Activated CD4-positive, alpha-beta memory T cell treated with anti-CD3 and anti-CD28 coated beads, Interleukin-2, amount 10 ng/mL, durations not matched to agents 7 days and 5 days (primary cell): ENCODE results near the gene AQP9. TPM values are rescaled to one million over a fixed set of nuclear protein-coding genes. Genes with fewer than 3 reads are reported as not detected.
A peak's percentile ranks its signal among the peaks of the same experiment; 100 is the strongest.
"Not testable (repeated sequence)": the region's sequence is repeated elsewhere in the genome, so short reads cannot be mapped to it uniquely, and the experiment has no call there.

Experiments
- CTCF ChIA-PET: fragments of 350-600 bp; sonication (Branson Sonifier 250); formaldehyde crosslinking; loops from one replicate; lab custom pipeline; 2021; ENCODE audit warnings: antibody characterized with exemption, inconsistent platforms; lab: Charles Lee
- POLR2A ChIA-PET: fragments of 350-600 bp; sonication (Branson Sonifier 250); formaldehyde crosslinking; loops from one replicate; lab custom pipeline; 2021; ENCODE audit warnings: antibody characterized with exemption; lab: Charles Lee
- DNase-seq: peaks from one replicate; pipeline ENCODE4 v3.0.0-alpha.2; 2020
- H3K27ac Mint-ChIP-seq: one replicate; pipeline ENCODE4 v1.8.0; 2021; ENCODE audit warnings: mild to moderate bottlenecking, mixed read lengths
- H3K27me3 Mint-ChIP-seq: one replicate; pipeline ENCODE4 v1.8.0; 2021; ENCODE audit warnings: mixed read lengths
- H3K36me3 Mint-ChIP-seq: one replicate; pipeline ENCODE4 v1.8.0; 2021; ENCODE audit warnings: low read depth, mixed read lengths
- H3K4me1 Mint-ChIP-seq: one replicate; pipeline ENCODE4 v1.8.0; 2021; ENCODE audit warnings: mixed read lengths
- H3K4me3 Mint-ChIP-seq: one replicate; pipeline ENCODE4 v1.8.0; 2021; ENCODE audit warnings: mild to moderate bottlenecking, mixed read lengths
- H3K9me3 Mint-ChIP-seq: one replicate; pipeline ENCODE4 v1.8.0; 2021; ENCODE audit warnings: mixed read lengths
- total RNA-seq, 2 experiments: library from RNA; stranded (reverse); gene quantifications; one replicate each; pipeline ENCODE4 v1.2.3, GENCODE V29; 2021

The AQP9 gene
- total RNA-seq, 2 experiments from 2014 or later, result not detected

DNA sequence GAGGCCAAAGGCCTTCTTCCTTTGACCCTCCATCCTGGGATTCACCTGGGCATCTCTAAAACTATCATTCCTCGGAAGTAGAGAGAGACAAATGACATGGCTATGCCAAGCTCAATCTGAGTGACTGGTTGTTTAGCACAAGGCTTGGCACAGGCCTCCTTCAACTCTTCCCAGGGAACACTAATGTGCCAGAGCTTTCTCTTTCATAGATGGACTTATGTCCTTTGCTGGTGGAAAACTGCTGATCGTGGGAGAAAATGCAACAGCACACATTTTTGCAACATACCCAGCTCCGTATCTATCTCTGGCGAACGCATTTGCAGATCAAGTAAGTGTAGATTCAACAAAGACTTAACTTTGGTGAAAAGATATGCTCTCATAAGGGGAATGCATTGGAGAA, 36.5 kb downstream of the AQP9 start:
- H3K27ac Mint-ChIP-seq, result no peak overlapping the region
- no peaks in the 10 kb centered on the region for H3K9me3 Mint-ChIP-seq
- POLR2A ChIA-PET, result interaction anchor here (0.8 kb wide), 1 partner anchor 20 kb away, joined by 3 read pairs; no protein-coding TSS in a partner anchor
- H3K36me3 Mint-ChIP-seq, result no peaks in the 10 kb centered on the region
- no peak for DNase-seq
- no peak overlapping the region for H3K4me3 Mint-ChIP-seq
- peaks cover 12% of the 10 kb centered on the region for H3K27me3 Mint-ChIP-seq
- CTCF ChIA-PET, result no interaction called here
- H3K4me1 Mint-ChIP-seq, result no peaks in the 10 kb centered on the region

DNA sequence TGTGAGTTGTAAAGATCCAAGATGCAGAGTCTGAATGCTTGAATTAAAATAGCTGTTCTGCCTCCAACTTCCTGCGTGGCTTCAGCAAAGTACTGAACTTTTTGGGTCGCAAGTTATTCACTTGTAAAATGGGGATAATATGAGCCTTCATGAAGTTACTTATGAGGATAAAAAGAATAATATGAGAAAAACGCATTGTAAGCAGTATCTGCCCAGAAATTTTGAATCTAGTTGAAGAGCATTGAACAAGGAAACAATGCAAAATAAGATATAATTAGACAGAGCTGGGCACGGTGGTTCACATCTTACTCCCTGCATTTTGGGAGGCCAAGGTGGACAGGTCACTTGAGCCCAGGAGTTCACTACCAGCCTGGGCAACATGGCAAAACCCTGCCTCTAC, 37.8 kb downstream of the AQP9 start:
- CTCF ChIA-PET, result no interaction called here
- Mint-ChIP-seq H3K9me3 (no peaks in the 10 kb centered on the region), H3K4me1 (no peaks in the 10 kb centered on the region), H3K4me3 (no peak overlapping the region), H3K27ac (no peak overlapping the region), H3K36me3 (no peaks in the 10 kb centered on the region), H3K27me3 (peaks cover 12% of the 10 kb centered on the region)
- no peak for DNase-seq
- POLR2A ChIA-PET, result no interaction called here

DNA sequence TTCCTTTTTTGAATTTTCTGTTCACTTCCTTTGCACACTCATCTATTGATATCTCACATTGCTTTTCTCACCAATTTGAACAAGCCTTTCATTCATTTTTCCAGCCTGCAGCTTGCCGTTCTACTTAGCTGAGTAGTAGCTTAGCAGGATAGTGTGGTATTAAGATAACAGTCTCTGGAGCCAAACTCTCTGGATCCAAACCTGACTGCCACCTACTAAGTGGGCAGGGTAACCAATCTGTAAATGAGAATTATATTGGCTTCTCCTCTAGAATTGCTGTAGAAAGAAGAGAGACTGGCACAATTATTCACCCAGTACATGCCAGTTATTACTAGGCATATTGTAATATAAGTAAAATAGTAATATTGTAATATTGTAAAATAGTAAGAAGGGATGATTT, 40.5 kb downstream of the AQP9 start:
- no peaks in the 10 kb centered on the region for H3K4me1 Mint-ChIP-seq
- ChIA-PET CTCF (no interaction called here), POLR2A (no interaction called here)
- no peaks in the 10 kb centered on the region for H3K9me3 Mint-ChIP-seq
- DNase-seq, result no peak
- no peak overlapping the region for H3K27ac Mint-ChIP-seq
- H3K4me3 Mint-ChIP-seq, result no peak overlapping the region
- no peaks in the 10 kb centered on the region for H3K36me3 Mint-ChIP-seq
- peaks cover 25% of the 10 kb centered on the region for H3K27me3 Mint-ChIP-seq

DNA sequence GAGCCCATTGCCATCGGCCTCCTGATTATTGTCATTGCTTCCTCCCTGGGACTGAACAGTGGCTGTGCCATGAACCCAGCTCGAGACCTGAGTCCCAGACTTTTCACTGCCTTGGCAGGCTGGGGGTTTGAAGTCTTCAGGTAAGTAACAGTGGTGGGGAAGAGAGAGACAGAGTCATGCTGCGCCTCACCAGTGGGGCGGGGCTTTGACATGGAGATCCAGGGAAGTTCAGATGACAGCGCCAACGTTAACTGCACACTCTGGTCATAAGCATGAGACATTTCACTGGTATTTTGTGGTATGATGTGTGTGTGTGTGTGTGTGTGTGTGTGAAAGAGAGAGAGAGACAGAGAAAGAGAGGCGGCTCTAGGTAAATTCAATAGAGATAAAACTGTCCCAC, 41.0 kb downstream of the AQP9 start:
- Mint-ChIP-seq H3K36me3 (no peaks in the 10 kb centered on the region), H3K27me3 (peaks cover 25% of the 10 kb centered on the region), H3K27ac (no peak overlapping the region), H3K4me3 (no peak overlapping the region), H3K9me3 (no peaks in the 10 kb centered on the region), H3K4me1 (no peaks in the 10 kb centered on the region)
- no peak for DNase-seq
- POLR2A ChIA-PET, result no interaction called here
- CTCF ChIA-PET, result no interaction called here

DNA sequence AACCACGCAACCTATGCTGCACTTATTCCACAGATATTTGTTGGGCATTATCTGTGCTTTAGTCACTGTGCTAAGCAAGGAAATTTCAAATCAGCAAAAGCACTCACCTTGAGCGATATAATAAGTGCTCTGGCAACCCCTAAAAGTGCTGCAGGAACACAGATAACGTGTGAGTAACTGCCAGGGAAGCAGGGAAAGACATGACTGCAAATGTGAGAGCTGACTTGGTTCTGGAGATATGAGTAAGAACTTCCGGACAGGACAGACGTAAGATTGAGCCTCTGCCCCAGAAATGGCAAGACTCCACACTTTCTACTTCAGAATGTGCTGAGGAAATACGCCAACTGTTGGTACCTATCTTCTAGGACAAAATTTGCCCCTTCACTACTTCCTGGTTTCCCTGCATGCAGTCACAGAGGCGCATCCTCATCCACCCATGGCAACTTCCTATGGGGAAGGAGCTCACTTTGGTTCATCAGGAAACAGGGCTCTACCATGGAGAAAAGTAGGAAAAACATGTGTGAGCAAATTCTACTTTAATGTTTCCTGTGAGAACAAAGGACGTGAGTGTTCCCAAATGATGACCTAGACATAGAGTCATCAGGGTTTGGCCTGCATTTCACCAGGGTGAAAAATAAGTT, 41.7 kb downstream of the AQP9 start:
- Mint-ChIP-seq H3K9me3 (no peaks in the 10 kb centered on the region), H3K27me3 (peaks cover 25% of the 10 kb centered on the region), H3K4me3 (no peak overlapping the region), H3K36me3 (no peaks in the 10 kb centered on the region), H3K27ac (no peak overlapping the region), H3K4me1 (no peaks in the 10 kb centered on the region)
- CTCF ChIA-PET, result no interaction called here
- no peak for DNase-seq
- POLR2A ChIA-PET, result no interaction called here

DNA sequence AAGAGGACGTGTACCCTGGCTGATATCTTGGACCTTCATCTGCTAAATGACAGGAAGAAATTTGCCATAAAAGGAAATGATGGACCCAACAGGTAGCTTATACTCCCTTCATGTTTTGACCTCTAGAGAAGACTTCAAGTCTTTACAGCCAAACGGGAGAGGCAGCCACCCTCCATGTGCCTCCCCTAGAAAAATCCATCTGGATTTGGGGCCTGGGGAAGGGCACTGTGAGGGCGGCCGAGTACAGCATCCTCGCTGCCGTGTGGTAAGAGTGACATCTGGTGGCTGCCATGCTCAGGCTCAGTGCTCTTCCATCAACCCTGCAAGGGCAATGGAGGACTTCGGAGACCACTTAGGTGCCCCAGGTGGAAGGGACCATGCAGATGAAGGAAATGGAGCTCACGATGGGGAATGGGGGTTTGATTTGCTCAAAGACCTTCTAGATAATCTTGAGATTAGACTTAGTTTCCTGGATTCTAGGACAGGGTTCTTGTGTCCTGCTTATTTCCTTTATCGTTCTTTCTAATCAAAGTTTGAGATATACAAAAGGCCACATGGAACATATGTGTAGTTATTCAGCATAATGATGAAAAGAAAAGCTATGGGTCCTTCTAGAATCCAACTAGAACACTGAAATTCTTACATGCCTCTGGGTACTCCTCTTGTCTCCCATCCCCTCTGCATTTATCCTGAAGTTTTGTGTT, 44.4 kb downstream of the AQP9 start:
- CTCF ChIA-PET, result interaction anchor here (1.1 to 1.3 kb wide), 3 partner anchors 12 to 112 kb away, joined by 3 to 4 read pairs (median 3); no protein-coding TSS in a partner anchor

DNA sequence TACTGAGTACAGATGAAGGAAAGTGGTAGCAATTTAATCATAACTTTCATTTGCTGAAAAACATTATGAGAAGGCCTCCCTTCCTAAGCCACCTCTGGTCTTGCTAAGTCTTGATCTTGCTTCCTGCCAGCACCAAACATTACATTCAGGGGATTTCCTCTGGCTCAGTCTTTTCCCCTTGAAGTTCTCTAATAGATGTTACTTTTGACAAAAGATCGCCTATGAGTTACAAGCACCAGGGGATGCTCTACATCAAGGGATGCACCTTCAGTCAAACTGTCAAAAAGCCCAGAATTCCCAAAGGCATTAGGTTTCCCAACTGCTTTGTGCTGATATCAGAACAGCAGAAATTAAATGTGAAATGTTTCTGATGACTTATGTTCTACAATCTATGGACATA, 47.3 kb downstream of the AQP9 start:
- no peaks in the 10 kb centered on the region for H3K9me3 Mint-ChIP-seq
- peaks cover 30% of the 10 kb centered on the region for H3K27me3 Mint-ChIP-seq
- no peaks in the 10 kb centered on the region for H3K4me1 Mint-ChIP-seq
- ChIA-PET CTCF (no interaction called here), POLR2A (no interaction called here)
- H3K36me3 Mint-ChIP-seq, result no peaks in the 10 kb centered on the region
- DNase-seq, result no peak
- H3K27ac Mint-ChIP-seq, result no peak overlapping the region
- H3K4me3 Mint-ChIP-seq, result no peak overlapping the region

More for the DNA sequence above, 44.4 kb downstream of the AQP9 start:
- Mint-ChIP-seq H3K27ac (no peak overlapping the region), H3K36me3 (no peaks in the 10 kb centered on the region), H3K4me3 (no peak overlapping the region), H3K9me3 (no peaks in the 10 kb centered on the region), H3K27me3 (peaks cover 27% of the 10 kb centered on the region), H3K4me1 (no peaks in the 10 kb centered on the region)
- POLR2A ChIA-PET, result no interaction called here
- peak; percentile 28 for DNase-seq

DNA sequence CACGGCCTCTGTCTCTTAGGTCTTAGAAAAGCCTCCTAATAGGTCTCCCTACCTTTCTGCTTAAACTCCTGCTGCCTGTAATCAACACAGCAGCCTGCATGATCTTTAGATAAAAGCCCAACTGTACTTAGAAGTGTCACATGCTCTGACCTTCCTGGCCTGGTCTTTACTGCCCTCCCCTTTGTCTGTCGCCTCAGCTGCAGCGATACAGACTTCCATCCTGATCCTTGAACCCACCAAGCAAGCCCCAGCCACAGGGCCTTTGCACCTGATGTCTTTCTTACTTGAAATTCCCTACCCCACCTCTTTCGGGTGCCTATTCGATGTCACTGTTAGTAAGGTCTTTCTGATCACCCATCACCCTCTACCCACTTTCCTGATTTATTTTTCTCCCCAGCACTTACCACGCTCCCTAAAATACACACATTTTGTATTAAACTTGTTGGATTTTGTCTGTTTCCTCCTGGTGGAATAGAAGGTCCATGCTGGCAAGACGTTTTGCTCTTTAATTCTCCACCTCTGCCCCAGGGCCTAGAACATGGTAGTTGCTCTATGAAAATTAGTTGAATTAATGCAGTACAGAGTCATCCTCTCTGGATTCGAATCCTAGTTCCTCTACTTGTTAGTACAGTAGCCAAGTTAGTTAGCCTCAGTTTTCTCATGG, 51.1 kb downstream of the AQP9 start:
- Mint-ChIP-seq H3K4me3 (no peak overlapping the region), H3K9me3 (no peaks in the 10 kb centered on the region), H3K4me1 (no peaks in the 10 kb centered on the region), H3K27ac (no peak overlapping the region), H3K36me3 (no peaks in the 10 kb centered on the region), H3K27me3 (peaks cover 26% of the 10 kb centered on the region)
- CTCF ChIA-PET, result no interaction called here
- no peak for DNase-seq
- POLR2A ChIA-PET, result no interaction called here

DNA sequence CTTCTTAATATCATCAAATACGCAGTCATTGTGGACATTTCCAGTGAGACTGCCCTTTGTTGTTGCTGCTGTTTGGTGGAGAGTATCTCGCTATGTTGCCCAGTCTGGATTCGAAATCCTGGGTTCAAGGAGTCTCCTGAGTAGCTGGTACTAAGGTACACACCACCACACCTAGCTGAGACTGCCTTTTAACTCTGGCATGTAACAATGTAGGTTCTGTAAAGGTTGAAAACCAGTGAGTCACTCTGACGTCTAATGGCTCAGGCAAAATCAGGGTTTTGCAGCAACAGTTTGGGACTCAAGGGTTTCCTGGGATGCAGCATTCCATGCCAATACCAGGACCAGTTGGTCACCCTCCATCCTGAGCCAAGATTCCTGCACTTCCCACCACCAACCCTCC, 52.2 kb downstream of the AQP9 start:
- Mint-ChIP-seq H3K36me3 (no peaks in the 10 kb centered on the region), H3K4me1 (no peaks in the 10 kb centered on the region), H3K4me3 (no peak overlapping the region), H3K27ac (no peak overlapping the region), H3K27me3 (peaks cover 33% of the 10 kb centered on the region), H3K9me3 (no peaks in the 10 kb centered on the region)
- ChIA-PET POLR2A (no interaction called here), CTCF (interaction anchor here (1.4 kb wide), 1 partner anchor 120 kb away, joined by 3 read pairs; no protein-coding TSS in a partner anchor)
- DNase-seq, result no peak

DNA sequence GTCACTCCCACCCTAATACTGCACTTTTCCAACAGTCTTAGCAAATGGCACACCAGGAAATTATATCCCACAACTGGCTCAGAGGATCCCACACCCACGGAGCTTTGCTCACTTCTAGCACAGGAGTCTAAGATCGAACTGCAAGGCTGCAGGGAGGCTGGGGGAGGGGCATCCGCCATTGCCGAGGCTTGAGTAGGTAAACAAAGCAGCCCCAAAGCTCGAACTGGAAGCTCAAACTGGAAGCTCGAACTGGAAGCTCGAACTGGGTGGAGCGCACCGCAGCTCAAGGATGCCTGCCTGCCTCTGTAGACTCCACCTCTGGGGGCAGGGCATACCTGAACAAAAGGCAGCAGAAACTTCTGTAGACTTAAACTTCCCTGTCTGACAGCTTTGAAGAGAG, 55.5 kb downstream of the AQP9 start:
- CTCF ChIA-PET, result interaction anchor here (0.8 kb wide), 1 partner anchor 11 kb away, joined by 3 read pairs; no protein-coding TSS in a partner anchor
- H3K4me3 Mint-ChIP-seq, H3K27ac Mint-ChIP-seq, H3K4me1 Mint-ChIP-seq, H3K36me3 Mint-ChIP-seq, POLR2A ChIA-PET, H3K9me3 Mint-ChIP-seq, DNase-seq: not testable (repeated sequence)
- H3K27me3 Mint-ChIP-seq, result peaks cover 45% of the 10 kb centered on the region

DNA sequence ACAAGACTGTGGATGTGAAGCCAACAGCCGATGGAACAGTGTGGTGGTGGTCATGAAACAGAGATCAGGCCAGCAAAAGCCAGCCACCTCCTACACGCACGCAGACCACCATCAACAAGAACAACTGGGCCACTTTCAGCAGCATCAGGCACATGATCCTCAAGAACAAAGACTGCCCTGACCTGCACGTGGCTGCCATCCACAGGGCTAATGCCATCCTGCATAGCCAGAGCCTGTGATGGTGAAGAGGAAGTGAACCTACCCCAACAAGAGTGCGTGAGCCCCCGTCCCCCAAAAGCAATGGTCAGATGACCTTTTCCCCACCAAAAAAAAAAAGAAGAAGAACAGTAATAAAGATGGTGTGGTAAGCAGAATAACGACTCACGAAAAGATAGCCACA, 62.6 kb downstream of the AQP9 start:
- Mint-ChIP-seq H3K9me3 (no peaks in the 10 kb centered on the region), H3K27me3 (peaks cover 32% of the 10 kb centered on the region), H3K4me1 (no peaks in the 10 kb centered on the region), H3K4me3 (no peak overlapping the region), H3K36me3 (no peaks in the 10 kb centered on the region), H3K27ac (no peak overlapping the region)
- ChIA-PET POLR2A (no interaction called here), CTCF (no interaction called here)
- no peak for DNase-seq

DNA sequence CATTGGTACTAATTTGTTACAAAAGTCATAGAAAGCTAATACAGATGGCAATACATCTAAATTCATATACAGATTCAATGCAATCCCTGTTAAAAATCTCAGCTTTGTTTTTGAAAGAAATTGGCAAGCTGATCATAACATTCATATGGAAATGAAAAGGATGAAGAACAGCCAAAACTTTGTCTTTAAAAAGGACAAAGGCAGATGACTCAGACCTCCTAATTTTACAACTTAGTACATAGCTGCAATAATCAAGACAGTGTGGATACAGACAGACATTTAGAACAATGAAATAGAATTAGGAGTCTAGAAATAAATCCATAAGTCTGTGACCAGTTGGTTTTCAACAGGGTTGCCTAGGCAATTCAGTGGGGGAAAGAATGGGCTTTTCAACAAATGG, 63.3 kb downstream of the AQP9 start:
- Mint-ChIP-seq H3K9me3 (no peaks in the 10 kb centered on the region), H3K4me1 (no peaks in the 10 kb centered on the region), H3K4me3 (no peak overlapping the region), H3K27ac (no peak overlapping the region), H3K36me3 (no peaks in the 10 kb centered on the region), H3K27me3 (peaks cover 26% of the 10 kb centered on the region)
- POLR2A ChIA-PET, result no interaction called here
- no peak for DNase-seq
- CTCF ChIA-PET, result interaction anchor here (1.1 kb wide), 1 partner anchor 340 kb away, joined by 3 read pairs; no protein-coding TSS in a partner anchor

DNA sequence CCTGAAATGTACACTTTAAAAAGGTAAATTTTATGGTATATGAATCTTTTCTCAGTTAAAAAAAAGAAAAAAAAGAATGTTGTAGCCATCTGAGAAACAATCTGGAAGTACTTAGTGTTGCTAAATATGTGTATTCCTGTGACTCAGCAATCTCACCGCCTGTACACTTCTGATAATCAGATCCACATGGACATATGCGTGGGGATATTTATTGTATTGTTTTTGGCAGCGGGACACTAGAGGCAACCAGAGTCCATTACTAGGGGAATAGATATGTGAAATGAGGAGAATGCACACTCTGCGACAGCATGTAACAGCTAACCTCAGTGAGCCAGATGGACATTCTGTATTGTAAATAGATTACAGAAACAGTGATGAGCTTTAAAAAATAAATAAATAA, 65.4 kb downstream of the AQP9 start:
- DNase-seq, result no peak
- H3K27ac Mint-ChIP-seq, result no peak overlapping the region
- H3K4me1 Mint-ChIP-seq, result peaks cover 1% of the 10 kb centered on the region
- H3K9me3 Mint-ChIP-seq, result no peaks in the 10 kb centered on the region
- ChIA-PET CTCF (no interaction called here), POLR2A (no interaction called here)
- H3K4me3 Mint-ChIP-seq, result no peak overlapping the region
- no peaks in the 10 kb centered on the region for H3K36me3 Mint-ChIP-seq
- H3K27me3 Mint-ChIP-seq, result peaks cover 15% of the 10 kb centered on the region
